Stimulated activated CD8-positive, alpha-beta memory T cell treated with anti-CD3 and anti-CD28 coated beads, Interleukin-15, amount 100 ng/mL, for 1 hour (primary cell): ENCODE results near the gene SFXN1.
A peak's percentile ranks its signal among the peaks of the same experiment; 100 is the strongest.
"Not testable (repeated sequence)": the region's sequence is repeated elsewhere in the genome, so short reads cannot be mapped to it uniquely, and the experiment has no call there.

Source experiments
- DNase-seq: peaks from one replicate; pipeline ENCODE4 v3.0.0-alpha.2; 2020; ENCODE audit warnings: low read depth

Gene SFXN1, protein sequence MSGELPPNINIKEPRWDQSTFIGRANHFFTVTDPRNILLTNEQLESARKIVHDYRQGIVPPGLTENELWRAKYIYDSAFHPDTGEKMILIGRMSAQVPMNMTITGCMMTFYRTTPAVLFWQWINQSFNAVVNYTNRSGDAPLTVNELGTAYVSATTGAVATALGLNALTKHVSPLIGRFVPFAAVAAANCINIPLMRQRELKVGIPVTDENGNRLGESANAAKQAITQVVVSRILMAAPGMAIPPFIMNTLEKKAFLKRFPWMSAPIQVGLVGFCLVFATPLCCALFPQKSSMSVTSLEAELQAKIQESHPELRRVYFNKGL

GRCh38 chr5:175478384-175479124 is at the start of gene SFXN1:
TSS of gene SFXN1 (plus strand) at chr5:175478560. CDS start at chr5:175492104, 13,544 bp downstream.
- peak; percentile 56 for DNase-seq

GRCh38 chr5:175434800-175435199 is 43.6 kb upstream of the SFXN1 start:
- DNase-seq: no peak

GRCh38 chr5:175436359-175436758 is 42.0 kb upstream of the SFXN1 start:
- no peak for DNase-seq

DNA sequence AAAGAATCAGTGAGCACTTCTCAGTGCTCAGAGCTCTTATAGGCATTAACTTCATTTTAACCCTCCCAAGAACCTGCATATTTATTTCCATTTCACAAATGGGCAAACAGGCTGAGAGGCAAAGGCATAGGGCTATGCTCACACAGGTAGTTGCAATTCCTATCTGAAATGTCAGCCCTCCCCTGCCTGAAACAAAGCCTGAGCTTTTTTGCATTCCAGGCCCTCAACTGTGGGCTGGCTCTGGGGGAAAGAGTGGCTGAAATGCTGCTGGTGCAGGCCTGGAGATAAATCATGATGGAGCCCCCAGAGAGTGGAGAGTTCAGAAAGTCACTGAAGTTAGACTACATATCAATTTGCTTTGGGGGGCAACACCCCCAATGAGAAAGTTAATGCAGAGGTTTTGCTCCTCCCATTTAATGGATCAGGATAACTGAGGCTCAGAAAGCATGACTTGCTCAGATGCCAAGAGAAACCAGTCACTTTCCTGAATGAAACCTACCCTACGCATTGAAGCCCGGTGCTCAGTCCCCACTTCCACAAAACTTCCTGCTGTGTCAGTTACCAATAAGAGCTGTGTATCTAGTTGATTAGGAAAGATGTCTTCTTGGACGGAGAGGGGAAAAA is 40.0 kb upstream of the SFXN1 start:
- no peak for DNase-seq

- no peak for DNase-seq
Observed at GRCh38 chr5:175443514-175444059, 34.8 kb upstream of the SFXN1 start.

GRCh38 chr5:175444060-175444904 is 34.1 kb upstream of the SFXN1 start, which contains the start of gene DRD1:
TSS of gene DRD1 (minus strand) at chr5:175444182. CDS start at chr5:175443099, 1,083 bp downstream.
- DNase-seq: no peak

DNA sequence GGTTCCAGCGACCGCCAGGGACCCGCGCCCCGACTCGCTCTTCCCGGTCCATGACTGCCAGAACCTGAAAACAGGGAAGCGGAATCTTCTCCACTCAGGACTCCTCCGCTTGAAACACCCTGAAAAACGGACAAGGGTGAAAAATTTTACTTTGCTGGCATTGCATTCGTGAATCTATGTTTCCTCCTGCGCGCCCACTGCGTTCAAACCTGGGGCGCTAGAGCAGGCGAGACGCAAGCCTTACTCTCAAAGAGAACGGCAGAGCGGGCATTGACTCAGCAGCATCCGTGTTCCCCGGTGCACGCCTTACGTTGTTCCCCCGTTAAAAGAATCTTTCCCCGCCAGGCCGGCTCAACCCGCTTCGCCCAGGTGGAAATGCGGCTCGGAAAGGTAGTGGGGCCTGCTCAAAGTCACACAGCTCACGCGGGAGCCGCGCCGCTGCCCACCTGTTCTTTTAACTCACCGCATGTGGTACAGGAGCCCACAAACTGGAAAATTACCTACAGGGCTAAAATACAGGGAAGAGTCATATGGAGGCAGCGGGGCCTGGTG is 33.4 kb upstream of the SFXN1 start:
- no peak for DNase-seq

DNA sequence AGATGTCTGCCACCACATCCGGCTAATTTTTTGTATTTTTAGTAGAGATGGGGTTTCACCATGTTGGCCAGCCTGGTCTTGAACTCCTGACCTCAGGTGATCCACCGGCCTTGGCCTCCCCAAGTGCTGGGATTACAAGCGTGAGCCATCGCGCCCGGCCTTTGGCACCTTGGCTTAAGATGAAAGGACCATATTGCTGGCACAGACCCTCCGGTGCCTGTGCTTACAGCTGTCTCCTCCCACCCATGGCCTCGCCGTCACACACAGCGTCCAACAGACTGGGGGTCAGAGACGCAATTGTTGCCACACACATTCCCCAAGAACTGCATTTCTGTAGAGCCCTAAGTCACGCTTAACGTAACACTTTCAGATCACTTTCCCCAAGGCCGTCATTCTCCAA is 32.0 kb upstream of the SFXN1 start:
- not testable (repeated sequence) for DNase-seq

- DNase-seq: no peak
Observed at GRCh38 chr5:175447571-175447970, 30.8 kb upstream of the SFXN1 start.

- DNase-seq: no peak
Observed at GRCh38 chr5:175448276-175448675, 30.1 kb upstream of the SFXN1 start.

GRCh38 chr5:175452166-175452565 is 26.2 kb upstream of the SFXN1 start:
- no peak for DNase-seq

GRCh38 chr5:175454338-175454737 is 24.0 kb upstream of the SFXN1 start:
- not testable (repeated sequence) for DNase-seq

- no peak for DNase-seq
Observed at GRCh38 chr5:175456105-175456742, 22.1 kb upstream of the SFXN1 start.

DNA sequence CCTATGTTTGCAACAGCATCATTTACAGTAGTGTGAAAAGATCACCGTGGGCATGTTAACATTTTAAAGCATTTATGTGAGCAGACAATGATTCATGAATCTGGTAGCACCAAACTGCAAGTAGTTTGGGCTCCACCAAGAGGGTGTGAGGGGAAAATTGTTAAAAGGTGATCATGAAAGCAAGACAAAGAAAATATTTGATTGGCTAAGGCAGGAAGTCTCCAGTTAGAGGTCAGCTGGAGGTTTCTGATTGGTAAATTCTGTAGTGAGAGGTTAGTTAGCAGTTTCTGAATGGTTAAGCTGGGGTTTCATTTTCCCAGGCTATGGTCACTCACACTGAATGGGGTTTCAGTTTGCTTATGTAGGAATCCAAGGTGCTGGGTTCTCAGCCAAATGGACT is 20.9 kb upstream of the SFXN1 start:
- no peak for DNase-seq

DNA sequence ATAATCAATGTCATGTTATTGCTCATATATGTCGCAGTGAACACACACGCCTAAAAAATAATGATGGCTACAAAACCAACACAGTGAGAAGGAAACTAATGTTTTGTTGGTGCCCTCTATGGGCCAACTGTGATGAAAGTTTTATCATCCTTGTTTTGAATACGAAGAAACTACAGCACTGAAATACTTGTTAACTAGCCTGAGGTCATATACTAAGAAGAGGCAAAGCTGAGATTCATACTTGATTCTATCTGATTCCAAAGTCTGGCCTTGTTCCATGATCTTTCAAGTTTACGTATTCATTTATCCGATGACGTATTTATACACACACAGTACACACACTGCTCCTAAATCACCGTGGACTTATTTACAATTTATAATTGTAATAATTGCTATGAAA is 18.2 kb upstream of the SFXN1 start:
- no peak for DNase-seq

- DNase-seq: no peak
Observed at GRCh38 chr5:175460552-175460951, 17.8 kb upstream of the SFXN1 start.

DNA sequence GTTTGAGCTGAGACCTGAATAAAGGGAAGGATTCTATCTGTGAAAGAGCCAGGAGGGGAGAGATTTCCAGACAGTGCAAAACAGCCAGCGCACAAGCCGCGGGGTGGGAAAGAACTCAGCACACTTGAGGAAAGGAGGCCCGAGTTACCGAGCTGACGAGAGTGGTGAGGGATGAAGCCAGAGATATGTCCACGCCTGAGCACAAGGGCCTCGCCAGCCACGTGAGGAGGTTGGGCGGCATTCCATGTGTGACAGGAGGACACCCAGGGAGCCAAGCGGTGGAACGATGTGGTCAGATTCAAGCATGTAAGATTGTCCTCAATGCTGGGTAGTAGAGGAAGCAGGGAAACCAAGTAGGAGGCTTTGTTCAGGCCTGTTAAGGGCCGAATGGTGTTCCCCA is 17.0 kb upstream of the SFXN1 start:
- no peak for DNase-seq

GRCh38 chr5:175463641-175464040 is 14.7 kb upstream of the SFXN1 start:
- DNase-seq: no peak

GRCh38 chr5:175464074-175464941 is 14.1 kb upstream of the SFXN1 start:
- peak; percentile 51 for DNase-seq

GRCh38 chr5:175464942-175465233 is 13.5 kb upstream of the SFXN1 start:
- DNase-seq: no peak
